Psoas muscle (tissue), 8 donors: ENCODE measurements around the gene MAST4. TPM values are rescaled to one million over a fixed set of nuclear protein-coding genes. Genes with fewer than 3 reads are reported as not detected.

Experiments used
- ATAC-seq, 4 donors: fragments of 200-7000 bp; cut with Tn5 transposase; one replicate each; pipeline ENCODE4 v1.9.1; 2020; ENCODE audit warnings: moderate library complexity in 3 of 4, mild to moderate bottlenecking in 2 of 4
- DNase-seq, 2 donors: peaks; one replicate each; pipeline ENCODE4 v3.0.0-alpha.2; 2020
- H3K27ac ChIP-seq: fragments of 200-600 bp; one replicate; pipeline ENCODE4 v1.8.0; 2022
- H3K27me3 ChIP-seq, 3 donors: fragments of 200-600 bp in 1 of 3; one replicate each; pipeline versions ENCODE4 v1.6.1 to v1.8.0; 2013 to 2022; ENCODE audit warnings: low read length in 2 of 3, mild to moderate bottlenecking in 2 of 3, moderate library complexity in 1 of 3; ENCODE audit not compliant: insufficient read depth in 3 of 3
- H3K36me3 ChIP-seq, 2 donors: fragments of 200-600 bp in 1 of 2; one replicate each; pipeline versions ENCODE4 v1.6.1 to v1.8.0; 2013 to 2022; ENCODE audit warnings: low read depth in 1 of 2, mild to moderate bottlenecking in 1 of 2, moderate library complexity in 1 of 2; ENCODE audit not compliant: insufficient read depth in 1 of 2
- H3K4me1 ChIP-seq: fragments of 200-600 bp; one replicate; pipeline ENCODE4 v1.8.0; 2022
- H3K4me3 ChIP-seq: fragments of 200-600 bp; one replicate; pipeline ENCODE4 v1.8.0; 2022; ENCODE audit warnings: mild to moderate bottlenecking
- H3K9me3 ChIP-seq: fragments of 200-600 bp; one replicate; pipeline ENCODE4 v1.8.0; 2022
- WGBS, 3 donors: extraction: QIAGEN DNeasy Blood & Tissue Kit; methylation state at CpG; one replicate each; pipeline versions ENCODE4 v1.1.6 to v1.1.7; 2013; 5-methylcytosine and 5-hydroxymethylcytosine counted together
- intact Hi-C, 2 donors: fragments of 100-400 bp; cut with DNase I; formaldehyde crosslinking; loops; one replicate each; pipeline versions ENCODE4 v1.11.0 to v1.14.2; 2022
- polyA plus RNA-seq, 3 donors: library from polyadenylated mRNA; stranded (reverse); fragments of 200-250 nt; gene quantifications; one replicate each; pipeline ENCODE4 v1.2.3, GENCODE V29; 2013
- total RNA-seq, 4 donors: library from RNA; stranded (reverse); fragmentation: NEBNext Ultra II Directional in 2 of 4; extraction: Animal tissue kit (Norgen Biotek cat#: 25700) in 2 of 4; gene quantifications; one replicate each; pipeline versions ENCODE4 v1.2.1 to v1.2.4, GENCODE V29; 2021 to 2023
- TF ChIP-seq, protein P1 (sequence below): fragments of 200-600 bp; IDR thresholded peaks from one replicate; pipeline ENCODE4 v1.8.0; 2022; ENCODE audit warnings: antibody characterized with exemption
- donor health status: healthy with polysubstance abuse.
- donor health status: DM: no; HTN: no; CAD: no; lungs with moderate emphysema.
- donor health status: Bipolar disorder and iron deficiency.
- donor health status: healthy.
- donor health status: DM: yes; HTN: yes; CAD: no.
- donor health status: DM: no; HTN: no; CAD: no.
- donor health status: DM: no; HTN: no; CAD: no.
- donor health status: DM: yes; HTN: yes; CAD: no.

Gene MAST4
- total and polyA plus RNA-seq, 7 donors = 3.2 to 123 (median 12.1) TPM

- Histone ChIP-seq H3K4me3 (no peak overlapping the region), H3K27me3 (no peaks in the 10 kb centered on the region), H3K27ac (no peak overlapping the region), H3K9me3 (no peaks in the 10 kb centered on the region), H3K36me3 (peaks cover 10 to 97% of the 10 kb centered on the region in 2 donors), H3K4me1 (peaks cover 4% of the 10 kb centered on the region)
- WGBS, 3 donors = 92 to 94% (median 93%) methylated on average over 6 of the region's 6 CpGs
- DNase-seq = no peak
- no peak for ATAC-seq
- TF ChIP-seq, protein P1, sequence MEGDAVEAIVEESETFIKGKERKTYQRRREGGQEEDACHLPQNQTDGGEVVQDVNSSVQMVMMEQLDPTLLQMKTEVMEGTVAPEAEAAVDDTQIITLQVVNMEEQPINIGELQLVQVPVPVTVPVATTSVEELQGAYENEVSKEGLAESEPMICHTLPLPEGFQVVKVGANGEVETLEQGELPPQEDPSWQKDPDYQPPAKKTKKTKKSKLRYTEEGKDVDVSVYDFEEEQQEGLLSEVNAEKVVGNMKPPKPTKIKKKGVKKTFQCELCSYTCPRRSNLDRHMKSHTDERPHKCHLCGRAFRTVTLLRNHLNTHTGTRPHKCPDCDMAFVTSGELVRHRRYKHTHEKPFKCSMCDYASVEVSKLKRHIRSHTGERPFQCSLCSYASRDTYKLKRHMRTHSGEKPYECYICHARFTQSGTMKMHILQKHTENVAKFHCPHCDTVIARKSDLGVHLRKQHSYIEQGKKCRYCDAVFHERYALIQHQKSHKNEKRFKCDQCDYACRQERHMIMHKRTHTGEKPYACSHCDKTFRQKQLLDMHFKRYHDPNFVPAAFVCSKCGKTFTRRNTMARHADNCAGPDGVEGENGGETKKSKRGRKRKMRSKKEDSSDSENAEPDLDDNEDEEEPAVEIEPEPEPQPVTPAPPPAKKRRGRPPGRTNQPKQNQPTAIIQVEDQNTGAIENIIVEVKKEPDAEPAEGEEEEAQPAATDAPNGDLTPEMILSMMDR = no peak
- intact Hi-C loops = loop anchor here in 1 of 2 donors (5.0 kb wide), 1 partner anchor 145 kb away; no protein-coding TSS in a partner anchor
Observed at GRCh38 chr5:67152400-67152799, 556.2 kb downstream of the MAST4 start.

GRCh38 chr5:67153292-67153691, 557.1 kb downstream of the MAST4 start:
- Histone ChIP-seq H3K4me3 (no peak overlapping the region), H3K9me3 (no peaks in the 10 kb centered on the region), H3K27me3 (no peaks in the 10 kb centered on the region), H3K27ac (peak overlapping the region; percentile 74), H3K36me3 (peaks cover 10 to 96% of the 10 kb centered on the region in 2 donors), H3K4me1 (peaks cover 4% of the 10 kb centered on the region)
- TF ChIP-seq, protein P1 = no peak
- ATAC-seq (no peak), DNase-seq (no peak)
- WGBS, 3 donors = 77 to 85% (median 80%) methylated on average over 2 of the region's 2 CpGs
- intact Hi-C loops = loop anchor here in 1 of 2 donors (5.0 kb wide), 1 partner anchor 146 kb away; no protein-coding TSS in a partner anchor

DNA sequence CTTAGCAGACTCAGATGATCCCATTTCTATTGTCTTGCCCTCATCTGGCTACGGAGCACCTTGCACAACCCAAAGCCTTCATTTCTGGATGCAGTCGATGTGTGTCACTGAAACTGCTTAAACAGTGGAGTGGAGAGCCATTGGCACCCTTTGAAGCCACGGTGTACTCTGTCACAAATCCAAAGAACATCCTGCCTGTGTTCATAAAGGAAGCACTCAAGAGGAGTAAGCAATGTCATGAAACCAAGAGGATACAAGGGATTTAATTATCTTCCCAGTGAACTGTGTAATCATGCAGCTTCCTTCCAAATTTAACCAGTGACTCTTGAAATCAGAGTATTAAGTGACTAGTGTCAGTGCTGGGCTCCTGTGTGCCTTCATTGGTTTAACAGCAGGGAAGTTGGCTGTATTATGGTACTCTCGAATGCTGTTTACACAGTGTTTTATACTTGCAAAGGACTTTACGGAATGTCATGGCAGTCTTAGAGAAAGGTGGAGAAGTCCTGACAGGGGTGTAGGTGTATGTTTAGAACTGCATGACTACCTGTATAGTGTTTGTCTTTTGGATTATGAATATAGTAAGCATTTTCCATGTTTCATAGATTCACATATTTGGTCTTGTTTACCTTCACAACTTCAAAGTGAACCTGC, 558.5 kb downstream of the MAST4 start:
- intact Hi-C loops = loop anchor here in 1 of 2 donors (5.0 kb wide), 1 partner anchor 147 kb away; no protein-coding TSS in a partner anchor
- DNase-seq (peak in 1 of 2 donors; percentile 53), ATAC-seq (peak; percentile 86 to 95 (median 94))
- Histone ChIP-seq H3K36me3 (peaks cover 10 to 91% of the 10 kb centered on the region in 2 donors), H3K4me1 (peaks cover 4% of the 10 kb centered on the region), H3K27me3 (no peaks in the 10 kb centered on the region), H3K27ac (peak overlapping the region; percentile 74), H3K9me3 (no peaks in the 10 kb centered on the region), H3K4me3 (no peak overlapping the region)
- TF ChIP-seq, protein P1 = no peak
- 24 to 53% (median 32%) methylated on average over 5 of the region's 5 CpGs for WGBS, 3 donors

DNA sequence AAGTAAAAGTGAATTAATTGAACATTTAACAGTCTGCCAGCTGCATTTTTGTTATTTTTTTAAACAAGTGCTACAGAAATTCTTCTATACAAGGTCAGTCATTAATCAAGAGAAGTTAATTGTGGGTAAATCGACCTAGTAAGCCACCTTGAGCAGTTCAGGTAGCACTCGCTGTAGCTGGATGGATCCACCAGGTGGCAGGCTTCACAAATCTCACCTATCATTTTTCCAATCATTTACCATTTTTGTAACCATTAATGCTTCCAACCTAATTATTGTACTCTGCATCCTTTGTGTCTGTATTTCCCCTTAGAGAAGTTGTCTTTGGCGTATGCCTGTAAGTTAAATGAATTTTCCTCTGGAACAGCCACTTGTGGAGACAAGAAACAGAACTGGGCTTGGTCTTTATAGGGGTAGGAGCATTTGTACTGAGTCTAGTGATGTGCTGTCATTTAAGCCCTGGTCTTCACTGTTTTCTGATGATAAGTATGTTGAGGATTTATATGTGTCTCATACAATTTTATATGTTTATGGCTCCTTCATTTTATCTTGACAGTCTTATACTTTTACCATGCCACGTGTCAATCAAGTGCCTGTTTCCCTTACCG, 560.9 kb downstream of the MAST4 start:
- peak in 1 of 2 donors; percentile 23 for DNase-seq
- 65 to 74% (median 71%) methylated on average over 5 of the region's 5 CpGs for WGBS, 3 donors
- Histone ChIP-seq H3K4me1 (peaks cover 4% of the 10 kb centered on the region), H3K27ac (no peak overlapping the region), H3K27me3 (no peaks in the 10 kb centered on the region), H3K36me3 (peaks cover 6 to 91% of the 10 kb centered on the region in 2 donors), H3K9me3 (no peaks in the 10 kb centered on the region), H3K4me3 (no peak overlapping the region)
- no peak for ATAC-seq
- intact Hi-C loops = no loop called here
- TF ChIP-seq, protein P1 = peak; percentile 70
